ENCODE measurements around the gene NUBPL.

DNA sequence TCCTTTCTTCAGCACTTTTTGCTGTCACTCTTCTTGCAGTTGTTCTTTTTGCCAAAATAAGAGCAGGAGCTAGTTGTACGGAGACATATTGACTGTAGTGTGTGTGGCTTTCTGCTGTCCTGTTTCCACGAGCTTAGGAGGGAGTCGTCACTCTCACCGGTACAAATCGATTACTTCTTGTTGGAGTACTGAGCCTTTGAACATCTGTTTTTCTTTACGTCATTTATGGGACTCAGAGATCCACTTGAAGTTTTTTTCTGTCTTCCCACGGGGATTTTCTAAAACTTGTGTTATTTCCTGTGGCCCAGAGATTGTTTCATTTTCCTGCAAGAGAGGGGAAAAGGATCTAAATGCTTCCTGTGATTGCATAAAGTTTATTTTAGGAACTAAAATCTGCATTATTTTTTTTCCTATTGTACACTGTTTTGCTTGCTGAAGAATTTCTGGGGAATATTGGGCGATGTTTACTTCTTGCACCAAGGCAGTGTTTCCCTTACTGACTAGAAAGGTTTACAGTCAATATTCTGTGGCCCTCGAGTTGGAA, 316.1 kb downstream of the NUBPL start:
- TF ChIP-seq RCOR1 (IDR thresholded peaks at IDR 0.05; ENCODE audit: low read depth, low read length) (no peak), JUNB (IDR thresholded peaks at IDR 0.05) (no peak), ZNF302 (CRISPR knock-in tag; IDR thresholded peaks at IDR 0.05) (no peak), POLR2A (IDR thresholded peaks at IDR 0.05; ENCODE audit: low read length) (no peak), JUN (IDR thresholded peaks at IDR 0.05) (no peak), CTCF (IDR thresholded peaks at IDR 0.05) (no peak), RAD21 (conservative IDR thresholded peaks at IDR 0.05 in 1 of 2, IDR thresholded peaks at IDR 0.05 in 1 of 2) (no peak)

Measured in A549 (cell line).